PFSK-1 (cell line): ENCODE measurements around the gene STX12.

Experiments used
- FOXP2 ChIP-seq: optimal IDR thresholded peaks from 2 replicates; pipeline ENCODE3; 2011; ENCODE audit warnings: borderline replicate concordance, control low read depth, inconsistent platforms; ENCODE audit not compliant: insufficient read depth; ENCODE audit errors: extremely low read length, extremely low read depth
- POLR2AphosphoS5 ChIP-seq: IDR thresholded peaks from 2 replicates; pipeline ENCODE4 v1.6.1; 2012; ENCODE audit warnings: low read depth, mild to moderate bottlenecking, control low read depth, low read length, moderate library complexity
- SIN3A ChIP-seq: IDR thresholded peaks from 2 replicates; pipeline ENCODE4 v1.6.1; 2012; ENCODE audit warnings: mild to moderate bottlenecking, low read length, moderate library complexity, borderline replicate concordance; ENCODE audit not compliant: insufficient read depth
- TAF1 ChIP-seq: IDR thresholded peaks from 2 replicates; pipeline ENCODE4 v1.6.1; 2012; ENCODE audit warnings: low read length, control low read depth, borderline replicate concordance; ENCODE audit not compliant: insufficient read depth
- TF ChIP-seq, protein P1 (sequence below), 2 experiments: IDR thresholded peaks; 2 replicates each; pipeline versions ENCODE4 v1.6.1 to v1.8.0; 2011 to 2012; ENCODE audit warnings: low read depth in 2 of 2, low read length in 2 of 2, control low read depth in 1 of 2, inconsistent platforms in 1 of 2, mild to moderate bottlenecking in 1 of 2, moderate library complexity in 1 of 2; ENCODE audit not compliant: insufficient read depth in 1 of 2

STX12 gene

DNA sequence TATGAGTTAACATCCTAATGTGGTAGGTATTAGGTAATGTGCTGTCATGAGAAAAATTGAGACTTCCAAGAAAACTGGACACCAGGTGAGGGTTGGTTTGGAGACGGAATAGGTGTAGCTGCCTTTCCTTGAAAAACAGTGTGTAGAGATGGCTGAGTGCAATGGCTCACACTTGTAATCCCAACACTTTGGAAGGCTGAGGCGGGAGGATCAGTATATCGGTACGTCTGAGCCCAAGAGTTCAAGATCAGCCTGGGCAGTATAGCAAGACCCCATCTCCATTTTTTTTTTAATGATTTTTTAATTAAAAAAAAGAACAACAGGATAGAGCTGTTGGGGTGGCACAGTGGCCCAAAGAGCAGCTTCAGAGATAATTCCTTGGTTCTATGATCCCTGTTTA lies 50.8 kb downstream of the STX12 start:
- no peak for TF ChIP-seq TAF1

DNA sequence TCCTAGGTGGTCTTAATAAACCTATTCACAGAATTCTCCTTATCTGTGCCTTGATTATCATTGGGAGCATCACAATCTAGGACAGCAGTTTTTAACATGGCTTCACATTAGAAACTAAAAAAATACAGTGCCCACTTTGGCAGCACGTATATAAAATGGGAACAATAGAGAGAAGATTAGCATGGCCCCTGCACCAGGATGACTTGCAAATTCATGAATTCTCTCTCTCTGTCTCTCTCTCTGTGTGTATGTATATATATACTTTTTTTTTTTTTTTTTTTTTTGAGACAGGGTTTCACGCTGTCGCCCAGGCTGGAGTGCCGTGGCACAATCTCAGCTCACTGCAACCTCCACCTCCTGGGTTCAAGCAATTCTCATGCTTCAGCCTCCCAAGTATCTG lies 51.4 kb downstream of the STX12 start:
- TF ChIP-seq, protein P1, sequence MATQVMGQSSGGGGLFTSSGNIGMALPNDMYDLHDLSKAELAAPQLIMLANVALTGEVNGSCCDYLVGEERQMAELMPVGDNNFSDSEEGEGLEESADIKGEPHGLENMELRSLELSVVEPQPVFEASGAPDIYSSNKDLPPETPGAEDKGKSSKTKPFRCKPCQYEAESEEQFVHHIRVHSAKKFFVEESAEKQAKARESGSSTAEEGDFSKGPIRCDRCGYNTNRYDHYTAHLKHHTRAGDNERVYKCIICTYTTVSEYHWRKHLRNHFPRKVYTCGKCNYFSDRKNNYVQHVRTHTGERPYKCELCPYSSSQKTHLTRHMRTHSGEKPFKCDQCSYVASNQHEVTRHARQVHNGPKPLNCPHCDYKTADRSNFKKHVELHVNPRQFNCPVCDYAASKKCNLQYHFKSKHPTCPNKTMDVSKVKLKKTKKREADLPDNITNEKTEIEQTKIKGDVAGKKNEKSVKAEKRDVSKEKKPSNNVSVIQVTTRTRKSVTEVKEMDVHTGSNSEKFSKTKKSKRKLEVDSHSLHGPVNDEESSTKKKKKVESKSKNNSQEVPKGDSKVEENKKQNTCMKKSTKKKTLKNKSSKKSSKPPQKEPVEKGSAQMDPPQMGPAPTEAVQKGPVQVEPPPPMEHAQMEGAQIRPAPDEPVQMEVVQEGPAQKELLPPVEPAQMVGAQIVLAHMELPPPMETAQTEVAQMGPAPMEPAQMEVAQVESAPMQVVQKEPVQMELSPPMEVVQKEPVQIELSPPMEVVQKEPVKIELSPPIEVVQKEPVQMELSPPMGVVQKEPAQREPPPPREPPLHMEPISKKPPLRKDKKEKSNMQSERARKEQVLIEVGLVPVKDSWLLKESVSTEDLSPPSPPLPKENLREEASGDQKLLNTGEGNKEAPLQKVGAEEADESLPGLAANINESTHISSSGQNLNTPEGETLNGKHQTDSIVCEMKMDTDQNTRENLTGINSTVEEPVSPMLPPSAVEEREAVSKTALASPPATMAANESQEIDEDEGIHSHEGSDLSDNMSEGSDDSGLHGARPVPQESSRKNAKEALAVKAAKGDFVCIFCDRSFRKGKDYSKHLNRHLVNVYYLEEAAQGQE (IDR thresholded peaks at IDR 0.05; ENCODE audit: insufficient read depth in 1 of 2, low read depth in 2 of 2, low read length in 2 of 2) = no peak
- TF ChIP-seq POLR2AphosphoS5 (no peak), TAF1 (no peak)

DNA sequence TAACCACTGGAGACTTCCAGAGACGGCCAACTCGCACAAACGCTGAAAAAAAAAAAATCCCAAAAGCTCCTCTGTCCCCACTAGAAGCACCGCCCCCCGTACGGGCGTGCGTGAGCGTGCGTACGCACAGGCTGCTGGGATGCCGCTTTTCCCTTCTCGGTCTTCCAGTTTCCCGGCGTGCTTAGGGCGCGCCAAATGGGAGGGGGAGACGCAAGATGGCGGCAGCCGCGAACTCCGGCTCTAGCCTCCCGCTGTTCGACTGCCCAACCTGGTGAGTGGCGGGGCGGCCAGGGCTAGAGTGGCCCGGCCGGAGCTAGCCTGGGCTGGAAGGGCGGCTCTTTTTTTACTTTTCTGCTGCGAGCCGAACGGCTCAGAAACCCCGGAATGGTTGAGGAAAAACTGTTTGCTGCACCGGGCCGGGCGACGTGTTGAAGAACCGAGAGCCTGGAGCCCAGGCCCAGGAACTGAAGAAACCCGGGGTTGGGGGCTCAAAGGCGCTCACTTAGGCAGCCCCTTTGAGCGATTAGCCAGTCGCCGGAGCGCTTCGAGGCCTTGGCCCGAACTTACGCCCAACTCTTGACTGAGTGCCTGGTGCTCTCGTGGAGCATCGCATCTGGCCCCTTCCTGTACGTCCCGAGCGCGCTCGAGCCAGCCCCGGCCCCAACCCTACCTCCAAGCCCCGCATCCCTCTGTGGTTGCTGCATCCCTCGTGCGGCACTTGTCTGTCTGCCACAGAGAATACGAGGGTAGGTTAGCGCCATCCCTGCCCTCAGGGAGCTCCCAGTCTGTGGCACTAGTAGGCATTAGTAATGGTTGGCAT lies 57.8 kb downstream of the STX12 start, which contains the start of gene PPP1R8:
PPP1R8 (plus strand) TSS at position 162 of the 820 bp plus-strand sequence; CDS start at position 216, 54 bp downstream.
- TF ChIP-seq POLR2AphosphoS5 = peak; percentile 95
- no peak for TF ChIP-seq SIN3A
- TF ChIP-seq FOXP2 = peak; percentile 20
- peak; percentile 100 for TF ChIP-seq TAF1
- TF ChIP-seq, protein P1 (IDR thresholded peaks at IDR 0.05; ENCODE audit: insufficient read depth in 1 of 2, low read depth in 2 of 2, low read length in 2 of 2) = no peak; a peak in 1 of 4 replicates

DNA sequence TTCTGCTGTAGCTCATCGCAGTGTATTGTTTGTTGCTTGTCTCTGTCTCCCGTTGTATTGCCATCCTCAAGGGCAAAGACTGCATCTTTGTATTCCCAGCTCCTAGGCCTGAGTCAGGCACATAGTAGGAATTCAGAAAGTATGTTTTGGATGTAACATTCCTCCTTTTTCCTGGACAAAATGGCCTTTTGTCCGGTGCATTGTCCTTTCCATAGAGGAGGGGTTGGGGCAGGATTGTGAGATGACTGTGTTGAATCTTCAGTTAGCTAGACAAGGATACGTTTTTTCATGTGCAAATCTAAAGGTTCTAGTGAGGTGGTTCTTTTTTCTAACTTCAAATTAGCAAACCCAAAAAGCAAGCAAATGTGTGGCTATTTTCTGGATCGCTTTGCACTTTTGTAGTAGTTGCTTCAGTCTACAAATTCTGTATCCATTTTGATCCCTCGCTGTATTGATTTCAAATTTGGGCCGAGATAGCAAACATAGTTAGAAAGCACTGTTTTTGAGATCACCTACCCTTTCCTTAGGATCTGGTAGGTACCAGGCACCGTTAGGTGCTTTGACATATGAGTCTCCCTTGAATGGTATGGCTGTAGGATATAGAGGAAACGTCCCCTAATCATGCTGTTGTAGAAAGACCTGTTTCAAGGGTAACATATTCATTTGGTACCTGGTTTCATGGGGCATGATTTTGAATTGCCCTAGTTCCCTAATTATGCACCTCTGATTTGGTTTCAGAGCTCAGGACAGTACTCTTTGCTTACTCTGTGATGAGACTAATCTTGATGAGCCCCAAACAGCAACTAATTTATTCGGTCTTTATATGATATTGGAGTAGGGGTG lies 58.8 kb downstream of the STX12 start:
- TF ChIP-seq TAF1 (no peak), SIN3A (no peak), FOXP2 (no peak), POLR2AphosphoS5 (no peak)
- TF ChIP-seq, protein P1 (IDR thresholded peaks at IDR 0.05; ENCODE audit: insufficient read depth in 1 of 2, low read depth in 2 of 2, low read length in 2 of 2) = no peak

DNA sequence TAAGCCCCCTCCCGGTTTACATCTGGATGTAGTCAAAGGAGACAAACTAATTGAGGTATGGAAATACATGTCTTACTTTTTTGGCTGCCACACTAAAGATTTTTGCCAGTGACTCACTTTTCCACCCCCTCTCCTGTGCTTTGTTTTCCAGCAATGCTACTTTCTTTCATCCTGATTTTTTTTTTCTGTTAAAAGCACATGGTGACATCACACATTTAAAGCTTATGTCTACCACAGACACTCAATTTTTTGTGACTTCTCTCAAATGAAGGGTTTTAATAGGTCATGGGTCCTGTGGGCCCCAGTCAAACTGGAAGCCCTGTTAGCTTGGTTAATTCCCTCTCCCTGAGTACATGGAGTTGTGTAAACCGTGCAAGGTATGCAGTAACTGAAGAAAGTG lies 59.7 kb downstream of the STX12 start:
- TF ChIP-seq SIN3A = no peak
- no peak for TF ChIP-seq POLR2AphosphoS5
- TF ChIP-seq, protein P1 (IDR thresholded peaks at IDR 0.05; ENCODE audit: insufficient read depth in 1 of 2, low read depth in 2 of 2, low read length in 2 of 2) = no peak
- TF ChIP-seq TAF1 = no peak
- no peak for TF ChIP-seq FOXP2
